HG03558 (cell line): Measurements from ENCODE around the gene ELFN2.

Source experiments
- ATAC-seq: cut with Tn5 transposase; IDR thresholded peaks from one replicate; pipeline ENCODE4 v1.9.1; 2021; ENCODE audit warnings: moderate number of reproducible peaks; ENCODE audit not compliant: unreplicated experiment; ENCODE audit errors: extremely low read depth

ELFN2 gene

GRCh38 chr22:37428649-37429586 lies 1.6 kb upstream of the ELFN2 start:
- no peak for ATAC-seq

DNA sequence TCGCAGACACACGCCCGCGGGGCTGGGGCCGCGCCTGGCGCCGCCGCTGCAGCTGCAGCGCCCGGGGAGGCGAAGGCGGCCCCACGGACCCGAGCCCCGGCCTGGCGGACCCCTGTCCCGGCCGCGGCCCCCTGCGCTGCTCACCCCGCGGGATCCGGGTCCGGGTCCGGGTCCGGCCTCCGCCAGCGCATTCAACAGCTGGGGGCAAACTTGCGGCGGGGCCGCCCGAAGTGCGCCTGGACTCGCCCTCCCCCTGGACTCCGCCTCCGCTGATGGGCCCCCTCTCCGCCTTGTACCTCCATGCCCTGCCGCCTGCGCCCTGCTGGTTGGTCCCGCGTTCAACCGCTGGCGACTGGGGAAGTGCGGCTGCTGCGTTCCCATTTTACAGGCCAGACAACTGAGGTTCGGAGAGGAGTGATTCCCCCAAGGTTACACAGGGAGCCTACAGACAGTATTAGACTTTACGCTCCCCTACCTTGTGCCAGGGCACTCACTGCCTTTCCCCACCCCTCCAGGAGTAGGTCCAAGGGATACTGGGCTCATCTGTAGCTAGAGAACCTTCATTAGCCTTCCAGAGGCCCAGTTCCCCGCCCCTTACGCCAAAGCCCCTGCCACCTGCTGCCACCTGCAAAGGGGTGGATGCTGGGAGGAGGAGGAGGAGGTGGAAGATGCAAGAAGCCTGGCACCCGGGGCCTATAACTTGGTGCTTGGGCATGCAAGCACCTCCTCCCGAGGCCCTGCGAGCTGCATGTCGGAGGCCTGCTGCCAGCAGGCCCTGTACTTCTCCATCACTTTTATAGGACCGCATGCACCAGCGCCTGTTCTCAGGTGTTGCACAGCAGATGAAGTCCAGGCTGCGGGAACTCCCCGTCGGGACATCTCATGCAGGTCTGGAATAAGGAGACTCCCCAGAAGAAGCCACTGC lies 694 bp upstream of the ELFN2 start:
- no peak for ATAC-seq

- no peak for ATAC-seq
Observed at GRCh38 chr22:37426706-37427134, 559 bp downstream of the ELFN2 start.

DNA sequence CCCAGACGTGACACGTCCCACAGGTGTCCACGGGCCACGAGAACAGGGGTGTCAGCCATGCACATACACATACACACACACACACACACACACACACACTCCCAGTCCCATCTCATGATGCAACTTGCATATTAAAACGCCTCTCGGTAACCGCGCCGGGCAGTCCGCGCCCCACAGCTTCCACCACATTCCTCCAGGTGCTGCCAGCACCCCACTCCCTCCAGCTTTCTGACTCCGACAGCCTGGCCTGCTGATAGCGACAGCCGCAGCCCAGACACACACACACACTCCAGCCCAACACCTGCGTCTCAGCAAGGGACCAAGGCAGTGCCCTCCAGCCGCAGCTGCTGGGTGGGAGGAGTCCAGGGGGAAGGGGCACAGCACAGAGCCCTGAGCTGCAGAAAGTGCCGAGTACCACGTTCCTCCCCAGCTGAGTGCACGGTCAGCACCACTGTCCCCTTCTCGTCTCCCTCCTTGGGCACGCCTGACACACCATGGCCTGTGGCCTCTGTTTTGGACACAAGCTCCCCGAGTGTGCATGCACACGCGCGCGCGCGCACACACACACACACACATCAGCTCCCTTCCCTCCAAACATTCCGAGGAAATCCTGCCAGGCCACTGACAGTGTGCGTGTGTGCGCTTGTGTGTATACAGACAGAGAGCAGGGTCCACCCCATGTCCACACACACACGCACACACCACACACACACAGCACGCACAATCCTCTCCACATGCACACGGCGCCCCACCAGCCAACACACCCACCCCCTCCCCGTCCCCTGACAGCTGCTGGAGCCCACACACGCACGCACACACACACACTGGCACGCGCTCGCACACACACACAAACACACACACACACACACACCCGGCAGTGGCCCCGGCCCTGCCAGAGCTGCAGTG lies 1.2 kb downstream of the ELFN2 start:
- no peak for ATAC-seq

GRCh38 chr22:37425369-37425768 lies 1.9 kb downstream of the ELFN2 start:
- no peak for ATAC-seq

DNA sequence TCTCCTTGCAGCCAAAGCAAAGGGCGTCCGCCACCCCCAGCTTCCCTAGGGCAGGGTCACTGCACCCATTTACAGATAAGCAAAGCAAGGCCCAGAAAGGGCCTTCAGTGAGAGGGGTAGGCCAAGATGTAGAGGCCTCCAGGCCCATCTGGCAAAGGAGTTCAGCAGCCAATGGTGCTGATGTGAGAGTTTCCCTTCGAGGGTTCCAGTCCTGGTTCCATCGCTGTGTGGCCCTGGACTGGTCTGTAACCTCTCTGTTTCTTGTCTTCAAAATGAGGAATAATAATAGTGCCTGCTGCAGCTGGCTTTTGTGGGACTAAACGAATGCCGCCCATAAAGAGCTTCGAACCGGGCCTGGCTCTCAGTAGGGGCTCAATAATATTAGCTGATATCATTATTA lies 4.0 kb downstream of the ELFN2 start:
- no peak for ATAC-seq

- no peak for ATAC-seq
Observed at GRCh38 chr22:37421468-37421877, 5.8 kb downstream of the ELFN2 start.

- ATAC-seq: no peak
Observed at GRCh38 chr22:37420686-37421467, 6.4 kb downstream of the ELFN2 start.

DNA sequence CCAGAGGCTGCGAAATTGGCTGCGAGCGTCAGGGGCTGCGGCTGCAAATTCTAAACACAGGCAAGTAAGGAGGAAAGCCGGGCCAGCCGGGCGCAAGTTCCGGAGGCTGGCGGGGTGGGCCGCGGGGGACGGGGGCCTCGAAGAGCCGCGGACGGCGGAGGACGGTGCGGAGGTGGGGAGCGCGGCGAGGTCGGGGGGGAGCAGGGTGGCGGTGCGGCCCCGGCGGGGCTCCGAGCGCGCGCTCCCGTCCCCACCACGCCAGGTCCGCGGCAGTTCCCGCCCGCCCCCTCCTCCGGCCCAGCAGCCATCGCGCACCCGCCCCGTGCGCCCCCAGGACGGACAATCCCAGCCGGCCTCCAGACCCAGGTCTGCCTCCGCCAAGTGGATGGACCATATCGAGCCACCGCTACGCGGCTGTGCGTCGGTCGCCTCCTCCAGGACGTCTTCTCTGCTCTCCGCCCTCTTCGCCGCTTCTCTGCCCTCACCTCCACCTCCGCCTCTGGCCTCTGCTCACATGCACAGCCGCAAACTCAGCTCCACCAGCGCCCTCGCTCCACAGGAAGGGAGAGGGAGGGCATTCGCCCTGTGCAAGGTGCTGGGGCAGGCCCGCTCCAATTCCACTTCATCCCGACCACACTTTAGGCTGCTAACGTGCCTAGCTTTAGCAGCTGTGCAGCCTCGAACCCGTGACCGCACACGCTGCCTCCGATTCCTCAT lies 7.2 kb downstream of the ELFN2 start:
- ATAC-seq: no peak

DNA sequence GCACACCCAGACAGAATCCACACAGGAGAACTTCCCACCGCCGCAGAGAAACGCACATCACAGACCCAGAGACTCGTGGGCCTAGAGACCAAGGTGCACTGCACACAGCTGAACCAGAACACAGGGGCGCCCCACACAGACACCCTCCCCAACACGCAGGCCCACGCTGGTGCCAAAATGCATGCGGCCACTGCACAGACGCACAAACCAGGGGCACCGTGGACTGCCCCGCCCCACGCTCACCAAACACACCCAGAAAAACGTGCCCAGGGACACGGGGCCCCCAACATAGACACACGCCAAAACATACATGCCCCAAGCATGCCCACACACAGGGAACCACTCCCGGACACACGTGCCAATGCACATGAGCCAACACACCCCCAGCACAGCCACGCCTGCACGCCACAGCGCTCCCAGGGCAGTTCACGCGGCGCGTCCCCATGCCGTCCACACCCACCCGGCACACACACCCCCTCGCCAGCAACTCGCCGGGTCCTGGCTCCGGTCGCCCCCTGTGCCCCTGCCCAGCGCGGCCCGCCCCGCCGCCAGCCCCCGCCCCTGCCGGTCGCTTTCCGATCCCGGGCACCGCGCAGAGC lies 7.8 kb downstream of the ELFN2 start:
- ATAC-seq: no peak

- ATAC-seq: no peak
Observed at GRCh38 chr22:37418627-37419369, 8.5 kb downstream of the ELFN2 start.

DNA sequence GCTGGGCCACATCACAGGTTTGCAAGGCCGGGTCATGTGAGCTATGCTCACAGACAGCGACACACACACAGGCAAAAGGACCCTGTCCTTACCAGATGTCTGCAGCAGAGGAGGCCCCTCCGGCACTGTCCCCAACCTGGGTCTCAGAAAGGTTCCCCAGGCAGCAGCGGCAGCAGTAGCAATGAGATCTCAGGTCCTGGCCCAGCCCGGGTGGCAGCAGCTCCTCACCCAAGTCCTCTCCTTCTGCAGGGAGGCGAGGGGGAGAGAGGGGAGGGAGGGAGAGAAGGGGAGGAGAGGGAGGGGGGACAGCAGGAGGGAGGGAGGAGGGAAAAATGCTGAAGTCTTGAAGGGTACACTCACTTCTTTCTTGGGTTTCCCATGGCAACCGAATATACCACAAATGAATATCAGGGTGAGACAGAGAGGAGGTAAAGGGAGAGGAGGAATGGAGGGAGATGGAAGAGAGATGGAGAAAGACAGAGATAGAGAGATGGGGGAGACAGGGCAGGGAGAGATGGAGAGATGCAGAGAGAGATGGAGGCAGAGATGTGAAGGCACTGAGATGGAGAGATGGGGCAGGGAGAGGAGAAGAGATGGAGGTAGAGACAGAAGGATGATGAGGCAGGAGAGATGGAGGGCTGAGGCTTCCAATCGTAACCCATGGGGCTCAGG lies 9.5 kb downstream of the ELFN2 start:
- ATAC-seq: no peak

DNA sequence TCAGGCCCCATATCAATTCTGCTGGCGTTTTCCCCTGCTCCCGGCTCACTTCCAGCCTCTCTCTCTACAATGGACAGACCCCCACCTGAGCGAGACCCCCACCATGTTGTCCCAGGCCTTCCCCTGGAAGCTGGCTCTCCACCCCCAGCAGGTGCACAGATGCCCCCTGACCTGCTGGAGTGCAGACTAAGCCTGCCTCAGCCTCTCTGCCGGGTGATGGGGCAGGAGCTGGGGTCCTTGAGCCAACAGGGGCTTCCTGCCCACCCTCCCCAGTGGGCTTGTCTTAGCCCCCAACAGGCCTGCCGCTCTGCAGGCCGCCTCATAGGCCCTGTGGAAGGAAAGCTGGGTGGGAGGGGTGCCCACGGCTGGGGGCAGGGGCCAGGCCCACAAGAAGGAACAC lies 10.0 kb downstream of the ELFN2 start:
- ATAC-seq: no peak

GRCh38 chr22:37416827-37417226 lies 10.5 kb downstream of the ELFN2 start:
- no peak for ATAC-seq

DNA sequence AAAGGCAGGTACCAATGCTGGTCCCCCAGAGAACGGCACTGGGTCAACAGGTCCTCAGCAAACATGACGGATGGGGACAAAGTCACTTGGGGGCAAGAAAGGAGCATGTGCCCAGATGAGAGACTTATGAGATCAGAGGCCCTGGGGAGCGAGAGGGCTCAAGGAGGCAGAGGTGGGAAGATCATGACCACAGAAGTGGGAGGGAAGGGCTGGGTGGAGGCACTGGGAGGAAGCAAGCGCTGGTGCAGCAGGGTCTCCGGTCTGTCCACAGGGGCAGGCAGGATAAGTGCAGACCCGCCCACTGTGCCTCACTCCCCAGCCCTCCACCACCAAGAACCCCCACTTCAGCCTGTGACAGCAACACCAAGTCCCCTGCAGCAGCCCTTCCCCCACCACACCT lies 10.9 kb downstream of the ELFN2 start:
- ATAC-seq: no peak

- no peak for ATAC-seq
Observed at GRCh38 chr22:37415210-37415609, 12.1 kb downstream of the ELFN2 start.

GRCh38 chr22:37414288-37414687 lies 13.0 kb downstream of the ELFN2 start:
- no peak for ATAC-seq
